IPS-18c (cell line): Measurements from ENCODE around the gene FTO.

Source experiments
- H3K4me3 ChIP-seq: 2 replicates; pipeline ENCODE4 v1.7.0; 2013; ENCODE audit warnings: low read depth, mild to moderate bottlenecking, low read length, moderate library complexity; ENCODE audit not compliant: insufficient read depth
- H3K9me3 ChIP-seq: one replicate; pipeline ENCODE4 v1.6.1; 2013; ENCODE audit warnings: mild to moderate bottlenecking, low read length, moderate library complexity; ENCODE audit not compliant: control insufficient read depth, insufficient read depth

The FTO gene

GRCh38 chr16:54066451-54067105, 362.6 kb downstream of the FTO start:
- no peak overlapping the region for H3K4me3 ChIP-seq

GRCh38 chr16:54067322-54068065, 363.5 kb downstream of the FTO start:
- Histone ChIP-seq H3K4me3 (no peak overlapping the region), H3K9me3 (no peaks in the 10 kb centered on the region)

More at GRCh38 chr16:54066451-54067105, 362.6 kb downstream of the FTO start:
- no peaks in the 10 kb centered on the region for H3K9me3 ChIP-seq

- Histone ChIP-seq H3K9me3 (no peaks in the 10 kb centered on the region), H3K4me3 (no peak overlapping the region)
Measured at GRCh38 chr16:54068212-54068611, 364.3 kb downstream of the FTO start.

- H3K4me3 ChIP-seq = no peak overlapping the region
- H3K9me3 ChIP-seq = no peaks in the 10 kb centered on the region
Measured at GRCh38 chr16:54069601-54070239, 365.8 kb downstream of the FTO start.

- H3K9me3 ChIP-seq = no peaks in the 10 kb centered on the region
- H3K4me3 ChIP-seq = no peak overlapping the region
Measured at GRCh38 chr16:54070789-54071343, 366.9 kb downstream of the FTO start.

- no peaks in the 10 kb centered on the region for H3K9me3 ChIP-seq
- H3K4me3 ChIP-seq = no peak overlapping the region
Measured at GRCh38 chr16:54071514-54071913, 367.6 kb downstream of the FTO start.

GRCh38 chr16:54072237-54072636, 368.3 kb downstream of the FTO start:
- Histone ChIP-seq H3K4me3 (no peak overlapping the region), H3K9me3 (no peaks in the 10 kb centered on the region)

- Histone ChIP-seq H3K4me3 (no peak overlapping the region), H3K9me3 (no peaks in the 10 kb centered on the region)
Measured at GRCh38 chr16:54073356-54073755, 369.4 kb downstream of the FTO start.

- Histone ChIP-seq H3K9me3 (no peaks in the 10 kb centered on the region), H3K4me3 (no peak overlapping the region)
Measured at GRCh38 chr16:54075446-54075845, 371.5 kb downstream of the FTO start.

- no peak overlapping the region for H3K4me3 ChIP-seq
Measured at GRCh38 chr16:54076006-54076504, 372.1 kb downstream of the FTO start.

GRCh38 chr16:54077050-54077821, 373.3 kb downstream of the FTO start:
- Histone ChIP-seq H3K4me3 (no peak overlapping the region), H3K9me3 (peaks cover 1% of the 10 kb centered on the region)

More at GRCh38 chr16:54076006-54076504, 372.1 kb downstream of the FTO start:
- no peaks in the 10 kb centered on the region for H3K9me3 ChIP-seq

GRCh38 chr16:54080524-54081008, 376.6 kb downstream of the FTO start:
- Histone ChIP-seq H3K9me3 (peaks cover 2% of the 10 kb centered on the region), H3K4me3 (no peak overlapping the region)

GRCh38 chr16:54086791-54087190, 382.8 kb downstream of the FTO start:
- H3K4me3 ChIP-seq = no peak overlapping the region
- H3K9me3 ChIP-seq = peaks cover 2% of the 10 kb centered on the region

GRCh38 chr16:54090602-54091001, 386.6 kb downstream of the FTO start:
- H3K9me3 ChIP-seq = no peaks in the 10 kb centered on the region

GRCh38 chr16:54093281-54093680, 389.3 kb downstream of the FTO start:
- Histone ChIP-seq H3K9me3 (no peaks in the 10 kb centered on the region), H3K4me3 (no peak overlapping the region)

More at GRCh38 chr16:54090602-54091001, 386.6 kb downstream of the FTO start:
- H3K4me3 ChIP-seq = no peak overlapping the region

GRCh38 chr16:54094641-54095040, 390.7 kb downstream of the FTO start:
- no peak overlapping the region for H3K4me3 ChIP-seq
- H3K9me3 ChIP-seq = no peaks in the 10 kb centered on the region

- Histone ChIP-seq H3K4me3 (no peak overlapping the region), H3K9me3 (no peaks in the 10 kb centered on the region)
Measured at GRCh38 chr16:54096607-54097006, 392.7 kb downstream of the FTO start.
